T-helper 1 cell treated with Interleukin-12 subunit alpha and Interleukin-12 subunit beta and Interleukin-4 antibody, amounts not matched to agents 30 μg/mL and 1 μg/mL, for 36 hours (primary cell): Measurements from ENCODE around the gene ZNF182.
"Not testable (repeated sequence)": the region's sequence is repeated elsewhere in the genome, so short reads cannot be mapped to it uniquely, and the experiment has no call there.

ENCODE experiments used
- H3K27ac Mint-ChIP-seq: one replicate; pipeline ENCODE4 v1.8.0; 2021; ENCODE audit warnings: mild to moderate bottlenecking, mixed read lengths
- H3K27me3 Mint-ChIP-seq: one replicate; pipeline ENCODE4 v1.8.0; 2021; ENCODE audit warnings: low read depth, mixed read lengths
- H3K36me3 Mint-ChIP-seq: one replicate; pipeline ENCODE4 v1.8.0; 2021; ENCODE audit warnings: low read depth, mixed read lengths
- H3K4me1 Mint-ChIP-seq: one replicate; pipeline ENCODE4 v1.8.0; 2021; ENCODE audit warnings: low read depth, mixed read lengths
- H3K4me3 Mint-ChIP-seq: one replicate; pipeline ENCODE4 v1.8.0; 2021; ENCODE audit warnings: mild to moderate bottlenecking, moderate library complexity, mixed read lengths
- H3K9me3 Mint-ChIP-seq: one replicate; pipeline ENCODE4 v1.8.0; 2021; ENCODE audit warnings: mixed read lengths

Gene ZNF182

DNA sequence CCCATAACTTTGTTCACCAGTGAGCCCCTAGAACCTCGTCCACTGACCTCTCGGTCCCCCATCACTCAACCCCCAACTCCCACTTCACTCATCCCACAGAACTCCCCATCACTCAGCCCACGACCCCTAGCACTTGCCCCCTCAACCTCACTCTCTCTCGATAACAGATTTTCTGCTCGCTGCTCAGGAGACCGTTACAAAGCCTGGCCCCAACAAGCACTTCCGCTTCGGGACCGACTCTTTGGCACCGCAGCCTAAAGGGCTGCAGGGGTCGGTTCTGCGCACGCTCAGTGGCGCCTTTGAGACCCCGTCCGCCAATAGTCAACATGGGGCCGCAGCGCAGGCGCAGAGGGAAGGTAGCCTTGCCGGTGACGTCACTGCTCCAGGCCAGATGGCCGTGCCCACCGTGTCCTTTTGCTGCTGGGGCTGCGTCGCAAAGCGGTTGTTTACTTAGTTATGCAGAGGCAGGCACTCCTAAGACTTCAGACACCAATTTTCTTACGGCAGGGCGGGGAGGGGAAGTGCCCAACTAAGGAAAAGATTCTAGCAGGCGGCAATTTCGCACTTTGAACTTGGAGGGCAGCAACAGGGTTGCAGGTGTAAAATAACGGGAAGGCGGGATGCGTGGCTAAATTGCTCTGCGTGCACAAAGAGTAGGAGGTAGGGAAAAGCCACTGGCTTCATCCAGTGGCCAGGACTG lies at the start of gene ZNF182:
TSS of gene ZNF182 (minus strand) at position 232 of the 700 bp plus-strand sequence. CDS start 1,380 bp downstream, outside the sequence.
- H3K27ac Mint-ChIP-seq, result peak within 1 kb of the TSS; percentile 99
- H3K9me3 Mint-ChIP-seq, result no peaks in the 10 kb centered on the region

DNA sequence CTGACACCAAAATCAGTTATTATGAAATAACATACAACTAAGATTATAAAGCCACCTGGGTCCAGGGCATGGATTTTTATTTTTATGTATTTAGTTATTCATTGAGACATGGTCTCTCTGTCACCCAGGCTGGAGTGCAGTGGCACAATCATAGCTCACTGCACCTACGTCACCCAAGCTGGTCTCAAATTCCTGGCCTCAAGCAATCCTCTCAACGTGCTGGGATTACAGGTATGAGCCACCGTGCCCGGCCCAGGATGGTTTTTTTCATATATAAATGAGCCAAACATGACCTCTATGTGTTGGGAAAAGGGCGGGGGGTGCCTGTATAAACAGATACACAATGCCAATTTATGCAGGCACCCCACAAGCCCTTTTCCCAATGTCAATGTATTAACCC lies 43.1 kb upstream of the ZNF182 start:
- Mint-ChIP-seq H3K4me3 (no peak overlapping the region), H3K36me3 (no peaks in the 10 kb centered on the region), H3K9me3 (no peaks in the 10 kb centered on the region), H3K27me3 (no peaks in the 10 kb centered on the region), H3K4me1 (no peaks in the 10 kb centered on the region), H3K27ac (no peak overlapping the region)

More for the DNA sequence above, at the start of gene ZNF182:
- H3K36me3 Mint-ChIP-seq, result peaks cover 19% of the 10 kb centered on the region
- H3K4me1 Mint-ChIP-seq, result peaks cover 19% of the 10 kb centered on the region
- no peaks in the 10 kb centered on the region for H3K27me3 Mint-ChIP-seq
- H3K4me3 Mint-ChIP-seq, result peak within 1 kb of the TSS; percentile 99

DNA sequence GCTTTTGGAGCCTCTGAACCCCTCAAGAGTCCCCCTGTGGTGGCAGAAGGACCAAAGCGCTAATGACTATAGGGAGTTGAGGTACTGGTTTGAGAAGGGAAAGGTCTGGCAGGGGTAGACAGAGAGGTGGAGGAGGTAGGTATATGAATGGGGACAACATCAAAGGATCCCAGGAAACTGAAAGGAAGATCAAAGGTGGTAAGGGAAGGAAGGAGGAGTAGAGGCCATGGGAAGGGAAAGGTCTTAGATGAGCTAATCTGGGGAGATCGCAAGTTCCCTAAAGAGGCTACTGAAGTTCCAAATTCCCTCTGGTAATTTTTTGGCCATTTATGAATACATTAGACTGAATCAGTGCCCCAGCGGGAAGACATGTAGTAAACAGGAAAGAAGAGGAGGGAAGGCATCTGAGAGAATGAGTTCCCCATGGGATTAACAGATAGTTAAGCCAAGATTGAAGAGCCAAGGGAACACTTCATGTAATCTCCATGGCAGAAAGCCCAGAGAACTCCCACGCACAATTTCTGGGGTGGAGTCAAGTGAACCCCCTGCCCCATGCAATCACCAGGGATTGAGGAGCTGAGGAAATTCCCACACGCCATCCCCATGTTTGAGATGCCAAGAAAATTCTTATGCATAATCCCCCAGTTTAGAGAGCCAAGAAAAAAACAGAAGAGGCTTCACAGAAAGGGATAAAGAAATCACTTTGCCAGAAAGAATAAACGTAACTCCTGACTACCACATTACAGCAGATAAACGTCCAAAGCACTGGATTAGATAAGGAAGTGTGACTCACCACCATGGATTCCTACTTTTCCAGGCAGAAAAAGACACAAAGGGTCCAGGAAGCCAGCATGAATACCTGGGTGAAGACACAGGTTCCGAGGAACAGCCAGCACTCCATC lies 41.9 kb upstream of the ZNF182 start:
- H3K36me3 Mint-ChIP-seq, result no peaks in the 10 kb centered on the region
- H3K9me3 Mint-ChIP-seq, result no peaks in the 10 kb centered on the region
- H3K4me1 Mint-ChIP-seq, result no peaks in the 10 kb centered on the region
- no peak overlapping the region for H3K4me3 Mint-ChIP-seq
- H3K27ac Mint-ChIP-seq, result no peak overlapping the region
- no peaks in the 10 kb centered on the region for H3K27me3 Mint-ChIP-seq

DNA sequence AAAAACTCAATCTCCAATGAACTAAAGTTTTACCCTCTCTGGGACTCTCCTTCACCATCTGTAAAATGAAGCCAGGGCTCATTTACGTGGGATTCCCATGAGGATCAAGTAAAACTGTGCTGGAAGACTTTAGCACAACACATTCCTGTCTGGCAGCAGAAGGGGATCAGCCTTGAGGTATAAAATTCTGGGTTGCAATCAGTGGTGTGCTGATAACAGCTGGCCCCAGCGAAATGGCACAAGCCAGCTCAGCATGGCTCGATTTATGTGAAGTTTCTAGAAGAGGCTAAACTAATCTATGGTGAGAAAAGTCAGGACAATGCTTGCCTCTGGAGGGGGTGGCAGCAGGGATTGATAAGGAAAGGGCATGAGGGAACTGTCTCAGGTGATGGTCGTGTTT lies 39.3 kb upstream of the ZNF182 start:
- peaks cover 5% of the 10 kb centered on the region for H3K9me3 Mint-ChIP-seq
- H3K27me3 Mint-ChIP-seq, result peaks cover 3% of the 10 kb centered on the region
- no peaks in the 10 kb centered on the region for H3K4me1 Mint-ChIP-seq
- H3K36me3 Mint-ChIP-seq, result no peaks in the 10 kb centered on the region
- no peak overlapping the region for H3K27ac Mint-ChIP-seq
- no peak overlapping the region for H3K4me3 Mint-ChIP-seq

DNA sequence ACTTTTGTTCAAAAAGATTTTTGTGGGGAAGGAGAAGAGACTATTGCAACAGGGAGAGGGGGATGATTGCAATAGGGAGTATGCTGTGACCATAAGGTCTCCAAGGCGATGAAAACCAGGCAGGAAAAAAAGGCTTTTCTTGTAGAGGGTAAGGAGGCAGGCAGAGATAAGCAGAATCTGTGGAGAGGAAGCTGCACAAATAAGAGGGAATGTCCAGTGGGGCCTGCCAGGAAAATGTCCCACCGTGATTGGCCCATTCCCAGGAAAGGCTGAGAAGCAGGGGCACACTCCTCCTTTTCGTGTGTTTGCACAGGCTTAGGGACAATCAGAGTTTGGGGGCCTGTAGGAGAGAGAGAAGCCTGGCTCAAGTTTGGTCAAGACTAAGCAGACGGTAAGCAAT lies 32.1 kb upstream of the ZNF182 start:
- Mint-ChIP-seq H3K27ac (no peak overlapping the region), H3K36me3 (no peaks in the 10 kb centered on the region), H3K4me1 (no peaks in the 10 kb centered on the region), H3K4me3 (no peak overlapping the region), H3K9me3 (peaks cover 5% of the 10 kb centered on the region), H3K27me3 (peaks cover 3% of the 10 kb centered on the region)

DNA sequence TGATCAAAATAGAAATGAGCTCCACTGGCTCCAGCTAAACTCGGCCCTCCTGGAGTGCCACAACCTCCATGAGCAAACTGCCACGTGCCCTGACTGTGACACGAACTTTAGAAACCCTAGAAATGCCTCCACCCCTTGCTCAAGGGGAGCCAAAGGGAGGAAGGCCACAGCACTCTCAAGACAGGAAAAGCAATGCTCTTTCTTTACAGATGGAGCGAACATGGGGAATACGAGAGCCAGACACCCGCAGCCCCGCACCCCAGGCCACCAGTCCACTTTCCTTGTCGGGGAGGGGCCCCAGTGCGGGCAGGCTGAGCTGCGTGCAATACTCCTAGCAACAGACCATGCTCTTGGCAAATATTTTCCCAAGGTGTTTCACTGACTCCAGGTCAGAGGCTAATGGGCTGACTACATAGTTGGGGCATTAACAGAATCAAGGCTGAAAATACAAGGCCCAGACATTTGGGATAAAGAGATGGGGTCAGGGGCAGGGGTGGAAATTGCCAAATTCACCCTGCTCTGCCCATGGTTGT lies 26.9 kb upstream of the ZNF182 start:
- not testable (repeated sequence) for H3K27ac Mint-ChIP-seq, H3K4me3 Mint-ChIP-seq, H3K9me3 Mint-ChIP-seq

DNA sequence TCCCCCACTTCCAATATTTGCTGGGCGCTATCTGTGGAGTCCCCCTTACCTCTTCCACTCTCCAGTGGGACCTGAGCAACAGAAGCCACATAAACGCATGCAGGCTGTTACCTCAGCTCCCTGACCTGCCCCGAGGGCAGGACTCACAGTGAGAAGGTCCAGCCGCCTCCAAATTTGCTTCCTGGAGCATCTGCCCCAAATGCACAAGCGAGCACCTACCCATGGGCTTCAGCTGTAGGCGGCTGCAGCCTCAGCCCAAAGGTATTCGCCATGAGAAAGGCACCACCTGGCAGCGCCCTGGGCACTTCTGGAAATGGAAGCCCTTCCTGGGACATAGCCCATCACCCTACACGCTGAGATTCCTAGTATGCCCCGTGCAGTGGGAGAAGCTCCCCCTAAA lies 26.4 kb upstream of the ZNF182 start:
- Mint-ChIP-seq H3K4me3 (no peak overlapping the region), H3K9me3 (no peaks in the 10 kb centered on the region), H3K36me3 (no peaks in the 10 kb centered on the region), H3K27me3 (no peaks in the 10 kb centered on the region), H3K27ac (no peak overlapping the region), H3K4me1 (peaks cover 7% of the 10 kb centered on the region)

More for the DNA sequence above, 26.9 kb upstream of the ZNF182 start:
- not testable (repeated sequence) for H3K4me1 Mint-ChIP-seq, H3K27me3 Mint-ChIP-seq, H3K36me3 Mint-ChIP-seq

DNA sequence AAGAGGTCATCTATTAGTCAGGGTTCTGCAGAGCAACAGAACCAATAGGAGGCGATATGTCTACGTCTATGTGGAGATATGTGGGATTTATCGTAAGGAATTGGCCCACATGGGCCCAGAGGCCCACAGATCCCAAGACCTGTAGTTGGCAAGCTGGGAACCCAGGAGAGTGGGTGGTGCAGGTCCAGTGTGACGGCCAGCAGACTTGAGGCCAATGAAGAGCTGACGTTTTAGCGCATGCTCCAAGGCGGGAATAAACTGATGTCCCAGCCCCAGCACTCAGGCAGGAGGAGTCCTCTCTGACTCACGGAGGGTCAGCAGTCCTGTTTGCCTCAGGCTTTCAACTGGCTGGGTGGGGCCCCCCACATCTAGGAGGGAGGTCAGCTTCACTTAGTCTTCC lies 24.3 kb upstream of the ZNF182 start:
- H3K4me3 Mint-ChIP-seq, result no peak overlapping the region
- H3K4me1 Mint-ChIP-seq, result peaks cover 7% of the 10 kb centered on the region
- H3K9me3 Mint-ChIP-seq, result no peaks in the 10 kb centered on the region
- H3K27ac Mint-ChIP-seq, result no peak overlapping the region
- H3K27me3 Mint-ChIP-seq, result no peaks in the 10 kb centered on the region
- no peaks in the 10 kb centered on the region for H3K36me3 Mint-ChIP-seq

DNA sequence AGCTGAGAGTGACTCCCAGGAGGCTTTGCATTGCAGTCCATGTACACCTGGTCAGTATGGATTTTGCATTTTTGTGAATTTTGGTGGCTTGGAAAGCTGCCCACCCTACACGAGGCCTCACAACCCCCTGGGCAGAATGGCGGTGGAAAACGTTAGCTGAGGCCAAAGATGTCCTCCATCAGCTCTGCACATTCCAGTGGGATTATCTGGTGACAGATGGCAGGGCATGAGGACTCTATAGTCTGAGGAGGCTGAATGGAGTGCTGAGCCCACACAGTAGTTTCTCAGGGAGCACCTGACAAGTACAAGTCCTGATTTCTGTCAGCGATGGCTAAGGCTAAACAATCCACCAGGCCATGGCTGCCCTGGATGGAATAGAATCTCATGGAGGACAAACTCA lies 23.8 kb upstream of the ZNF182 start:
- H3K36me3 Mint-ChIP-seq, H3K27ac Mint-ChIP-seq, H3K27me3 Mint-ChIP-seq, H3K4me1 Mint-ChIP-seq, H3K9me3 Mint-ChIP-seq, H3K4me3 Mint-ChIP-seq: not testable (repeated sequence)

DNA sequence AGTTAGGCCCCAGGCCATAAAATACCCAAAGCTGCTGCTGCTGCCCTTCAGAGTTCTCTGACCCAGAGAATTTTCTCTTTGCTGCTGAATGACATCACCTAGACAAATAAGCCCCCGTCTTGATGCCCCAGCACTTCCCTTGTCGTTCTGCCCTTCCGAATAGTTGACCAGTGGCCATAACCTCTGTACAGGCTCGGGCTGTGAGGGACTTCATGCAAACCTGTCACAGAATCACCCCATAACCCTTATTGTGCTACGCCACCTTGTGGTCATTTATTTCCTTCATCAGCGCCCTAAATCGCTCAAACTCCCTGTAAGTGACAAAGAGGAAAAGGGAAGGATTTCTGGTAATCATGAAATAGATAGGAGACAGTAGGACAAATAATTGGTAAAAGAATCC lies 21.8 kb upstream of the ZNF182 start:
- Mint-ChIP-seq H3K27me3 (peaks cover 3% of the 10 kb centered on the region), H3K9me3 (peaks cover 3% of the 10 kb centered on the region), H3K27ac (no peak overlapping the region), H3K36me3 (peaks cover 2% of the 10 kb centered on the region), H3K4me1 (peaks cover 12% of the 10 kb centered on the region), H3K4me3 (no peak overlapping the region)

DNA sequence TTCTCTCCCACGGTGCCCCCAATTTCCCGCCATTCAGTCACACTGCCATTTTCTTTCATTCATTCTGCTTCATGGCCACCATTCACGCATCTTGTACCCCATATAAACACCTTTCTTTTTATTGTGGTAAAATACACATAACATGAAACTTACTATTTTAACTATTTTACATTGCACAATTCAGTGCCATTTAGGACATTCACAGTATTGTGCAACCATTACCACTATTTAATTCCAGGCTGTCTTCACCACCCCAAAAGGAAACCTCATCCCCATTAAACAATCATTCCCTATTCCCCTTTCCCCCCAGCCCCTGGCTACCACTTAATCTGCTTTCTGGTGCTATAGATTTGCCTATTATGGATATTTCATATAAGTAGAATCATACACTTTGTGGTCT lies 18.9 kb upstream of the ZNF182 start:
- H3K27ac Mint-ChIP-seq, result peak overlapping the region; percentile 42
- peaks cover 2% of the 10 kb centered on the region for H3K36me3 Mint-ChIP-seq
- peaks cover 3% of the 10 kb centered on the region for H3K9me3 Mint-ChIP-seq
- H3K27me3 Mint-ChIP-seq, result peaks cover 3% of the 10 kb centered on the region
- peaks cover 16% of the 10 kb centered on the region for H3K4me1 Mint-ChIP-seq
- H3K4me3 Mint-ChIP-seq, result peak overlapping the region; percentile 30

DNA sequence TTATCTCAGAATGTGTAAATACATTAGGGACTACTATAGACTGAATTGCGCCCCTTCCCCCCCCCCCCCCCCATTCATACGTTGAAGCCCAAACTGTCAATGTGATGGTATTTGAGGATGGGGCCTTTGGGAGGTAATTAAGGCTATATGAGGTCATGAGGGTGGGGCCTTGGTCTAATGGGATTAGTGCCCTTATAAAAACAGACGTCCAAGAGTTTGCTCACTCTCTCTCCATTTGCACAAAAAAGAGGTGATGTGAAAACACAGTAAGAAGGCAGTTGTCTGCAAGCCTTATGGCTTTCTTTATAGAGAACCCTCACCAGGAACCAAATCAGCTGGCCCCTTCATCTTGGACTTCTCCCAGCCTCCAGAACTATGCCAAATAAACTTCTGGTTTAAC lies 18.3 kb upstream of the ZNF182 start:
- H3K27me3 Mint-ChIP-seq, result peaks cover 3% of the 10 kb centered on the region
- peaks cover 16% of the 10 kb centered on the region for H3K4me1 Mint-ChIP-seq
- no peak overlapping the region for H3K4me3 Mint-ChIP-seq
- peaks cover 2% of the 10 kb centered on the region for H3K36me3 Mint-ChIP-seq
- no peak overlapping the region for H3K27ac Mint-ChIP-seq
- peaks cover 3% of the 10 kb centered on the region for H3K9me3 Mint-ChIP-seq

DNA sequence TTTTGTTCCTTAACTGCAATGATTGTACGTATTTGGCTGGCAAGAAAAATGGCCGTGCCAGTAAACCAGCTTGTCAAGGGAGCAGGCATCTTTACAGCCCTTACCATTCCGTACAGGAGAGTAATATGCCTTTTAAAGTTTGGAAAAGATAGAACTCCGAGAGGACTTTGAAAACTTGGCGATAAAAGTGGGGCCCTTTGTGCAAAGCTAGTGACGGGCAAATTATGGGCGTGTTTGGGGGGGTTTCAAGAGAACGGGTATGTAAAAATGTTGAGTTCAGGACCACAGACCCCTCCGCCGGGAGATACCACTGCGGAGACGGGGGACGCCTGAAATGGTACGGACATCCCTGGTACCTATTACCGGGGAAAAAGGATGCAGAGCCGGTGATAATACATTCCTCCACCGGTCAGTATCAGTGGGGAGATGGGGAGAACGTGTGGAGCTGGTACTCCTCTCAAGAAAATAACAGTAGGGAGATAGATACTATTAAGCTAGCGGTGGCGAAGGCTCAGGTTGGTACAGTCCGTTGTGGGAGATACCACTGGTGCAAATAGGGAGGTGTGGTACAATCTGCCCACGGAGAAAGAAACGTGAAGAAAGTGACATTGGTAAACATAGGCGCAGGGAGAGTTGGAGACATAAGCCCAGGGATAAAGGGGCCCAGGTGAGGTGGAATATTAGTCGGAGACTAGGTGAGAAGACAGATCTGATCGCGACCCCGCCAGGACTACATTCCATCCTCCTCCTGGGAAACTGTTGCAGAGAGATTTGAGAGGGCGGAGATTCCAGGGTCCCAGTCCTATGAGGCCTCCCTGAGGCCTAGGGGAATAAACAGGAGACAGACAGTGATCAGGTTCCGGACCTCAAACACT lies 17.5 kb upstream of the ZNF182 start:
- H3K9me3 Mint-ChIP-seq, result peaks cover 3% of the 10 kb centered on the region
- peaks cover 3% of the 10 kb centered on the region for H3K27me3 Mint-ChIP-seq
- H3K36me3 Mint-ChIP-seq, result peaks cover 2% of the 10 kb centered on the region
- peak overlapping the region; percentile 94 for H3K27ac Mint-ChIP-seq
- H3K4me1 Mint-ChIP-seq, result peaks cover 12% of the 10 kb centered on the region
- H3K4me3 Mint-ChIP-seq, result peak overlapping the region; percentile 95

DNA sequence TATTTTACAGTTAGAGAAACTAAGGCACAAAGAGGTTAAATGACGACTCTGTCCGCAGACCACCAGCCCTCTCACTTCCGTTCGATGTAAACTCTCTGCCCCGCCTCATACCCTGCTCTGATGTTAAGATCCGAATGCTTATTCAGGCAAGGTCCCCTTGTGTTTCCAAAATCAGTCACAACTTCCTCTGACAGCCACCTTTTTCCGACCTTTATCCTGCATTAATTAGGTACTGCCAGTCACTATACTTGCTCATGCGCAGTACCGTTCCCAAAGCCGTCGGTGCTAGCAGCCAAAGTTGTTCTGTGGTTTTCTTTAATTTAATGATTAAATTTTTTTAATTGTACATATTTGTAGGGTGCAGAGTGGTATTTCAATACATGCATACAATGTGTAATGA lies 16.7 kb upstream of the ZNF182 start:
- H3K9me3 Mint-ChIP-seq, H3K4me1 Mint-ChIP-seq, H3K27me3 Mint-ChIP-seq, H3K36me3 Mint-ChIP-seq: not testable (repeated sequence)
- Mint-ChIP-seq H3K27ac (peak overlapping the region; percentile 20), H3K4me3 (peak overlapping the region; percentile 50)
